ENCODE measurements around the gene RNPEPL1. TPM values are rescaled to one million over a fixed set of nuclear protein-coding genes. Genes with fewer than 3 reads are reported as not detected.
"Not testable (repeated sequence)": the region's sequence is repeated elsewhere in the genome, so short reads cannot be mapped to it uniquely, and the experiment has no call there.

RNPEPL1 gene
- total and polyA plus RNA-seq, 5 donors: 40.4 to 108 (median 58.1) TPM

- DNase-seq; H3K4me1 ChIP-seq (ENCODE audit: control insufficient read depth, insufficient read depth, low read length); H3K27me3 ChIP-seq (ENCODE audit: control insufficient read depth, insufficient read depth); intact Hi-C loops (cut with DNase I); ATAC-seq; H3K4me3 ChIP-seq (ENCODE audit: low read length); H3K27ac ChIP-seq (ENCODE audit: low read length); H3K9me3 ChIP-seq (ENCODE audit: control insufficient read depth, low read length): not testable (repeated sequence)
- 83% methylated on average over 5 of the region's 5 CpGs for WGBS
Measured at GRCh38 chr2:240616860-240617666, 48.8 kb downstream of the RNPEPL1 start.

GRCh38 chr2:240618776-240619175, 50.5 kb downstream of the RNPEPL1 start:
- WGBS: 80% methylated on average over 6 of the region's 6 CpGs
- Histone ChIP-seq H3K4me1 (ENCODE audit: control insufficient read depth, insufficient read depth, low read length) (no peaks in the 10 kb centered on the region), H3K9me3 (ENCODE audit: control insufficient read depth, low read length) (no peaks in the 10 kb centered on the region), H3K4me3 (ENCODE audit: low read length) (no peak overlapping the region), H3K27ac (ENCODE audit: low read length) (no peak overlapping the region), H3K27me3 (ENCODE audit: control insufficient read depth, insufficient read depth) (no peaks in the 10 kb centered on the region)
- intact Hi-C loops (cut with DNase I): no loop called here
- ATAC-seq (no peak), DNase-seq (no peak)

GRCh38 chr2:240619506-240620148, 51.3 kb downstream of the RNPEPL1 start:
- no peaks in the 10 kb centered on the region for H3K4me1 ChIP-seq (ENCODE audit: control insufficient read depth, insufficient read depth, low read length)
- no peak overlapping the region for H3K27ac ChIP-seq (ENCODE audit: low read length)
- 86% methylated on average over 19 of the region's 19 CpGs for WGBS
- no peaks in the 10 kb centered on the region for H3K9me3 ChIP-seq (ENCODE audit: control insufficient read depth, low read length)
- no peak for ATAC-seq
- H3K27me3 ChIP-seq (ENCODE audit: control insufficient read depth, insufficient read depth): no peaks in the 10 kb centered on the region
- no peak overlapping the region for H3K4me3 ChIP-seq (ENCODE audit: low read length)
- intact Hi-C loops (cut with DNase I): no loop called here
- peak in 2 of 3 donors; percentile 20 to 33 for DNase-seq

DNA sequence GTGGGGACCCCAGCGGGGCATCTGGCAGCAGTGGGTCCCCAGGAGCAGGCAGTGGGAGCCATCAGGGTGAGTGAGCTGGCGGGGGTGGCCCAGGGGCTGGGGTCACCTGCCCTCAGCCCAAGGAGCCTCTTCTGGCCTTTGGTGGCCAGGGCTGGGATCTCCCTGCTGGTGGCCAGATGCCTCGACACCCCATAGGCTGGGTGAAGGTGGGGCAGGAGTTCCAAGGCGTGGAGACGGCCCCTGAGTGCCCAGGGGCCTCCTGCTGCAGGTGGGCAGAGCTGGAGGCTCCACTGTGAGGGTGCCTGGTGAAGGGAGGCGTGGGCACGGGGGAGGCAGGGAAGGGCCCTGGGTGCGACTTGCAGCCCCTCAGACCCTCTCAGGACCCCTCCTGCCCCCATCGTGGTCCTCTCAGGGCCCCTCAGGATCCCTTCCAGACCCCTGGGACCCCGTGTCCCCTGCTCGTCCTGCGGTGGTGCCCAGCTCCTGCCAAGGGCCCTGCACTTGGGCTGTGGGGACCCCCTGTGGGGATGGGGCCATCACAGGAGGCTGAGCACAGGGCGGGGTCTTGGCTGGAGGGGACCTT, 52.0 kb downstream of the RNPEPL1 start:
- peak in 2 of 3 donors; percentile 35 to 40 for DNase-seq

GRCh38 chr2:240620859-240621258, 52.6 kb downstream of the RNPEPL1 start:
- DNase-seq: peak in 1 of 3 donors; percentile 41

More for the DNA sequence above, 52.0 kb downstream of the RNPEPL1 start:
- H3K27me3 ChIP-seq (ENCODE audit: control insufficient read depth, insufficient read depth): no peaks in the 10 kb centered on the region
- no peaks in the 10 kb centered on the region for H3K9me3 ChIP-seq (ENCODE audit: control insufficient read depth, low read length)
- H3K4me1 ChIP-seq (ENCODE audit: control insufficient read depth, insufficient read depth, low read length): no peaks in the 10 kb centered on the region
- intact Hi-C loops (cut with DNase I): no loop called here
- H3K27ac ChIP-seq (ENCODE audit: low read length): no peak overlapping the region
- no peak for ATAC-seq
- 94% methylated on average over 13 of the region's 13 CpGs for WGBS
- H3K4me3 ChIP-seq (ENCODE audit: low read length): no peak overlapping the region

DNA sequence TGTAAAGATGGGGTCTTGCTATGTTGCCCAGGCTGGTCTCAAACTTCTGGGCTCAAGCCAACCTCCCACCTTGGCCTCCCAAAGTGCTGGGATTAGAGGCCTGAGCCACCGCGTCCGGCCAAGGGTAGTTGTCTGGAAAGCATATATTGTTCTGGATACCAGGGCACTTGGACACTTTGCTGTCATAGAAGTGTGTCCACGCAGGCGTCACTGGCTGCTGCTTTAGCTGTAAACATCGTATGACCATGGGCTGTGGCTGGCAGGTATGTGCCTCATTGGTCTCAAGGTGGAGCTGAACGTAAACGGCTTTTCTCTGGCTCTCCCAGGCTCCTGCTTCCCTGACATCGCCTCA, 53.8 kb downstream of the RNPEPL1 start:
- Histone ChIP-seq H3K27ac (ENCODE audit: low read length) (no peak overlapping the region), H3K9me3 (ENCODE audit: control insufficient read depth, low read length) (no peaks in the 10 kb centered on the region), H3K27me3 (ENCODE audit: control insufficient read depth, insufficient read depth) (no peaks in the 10 kb centered on the region), H3K4me1 (ENCODE audit: control insufficient read depth, insufficient read depth, low read length) (no peaks in the 10 kb centered on the region), H3K4me3 (ENCODE audit: low read length) (no peak overlapping the region)
- ATAC-seq: no peak
- WGBS: 74% methylated on average over 9 of the region's 9 CpGs
- intact Hi-C loops (cut with DNase I): no loop called here
- DNase-seq: peak in 1 of 3 donors; percentile 31

More at GRCh38 chr2:240620859-240621258, 52.6 kb downstream of the RNPEPL1 start:
- no peak for ATAC-seq
- WGBS: 81% methylated on average over 7 of the region's 7 CpGs
- Histone ChIP-seq H3K27ac (ENCODE audit: low read length) (no peak overlapping the region), H3K27me3 (ENCODE audit: control insufficient read depth, insufficient read depth) (no peaks in the 10 kb centered on the region), H3K4me1 (ENCODE audit: control insufficient read depth, insufficient read depth, low read length) (no peaks in the 10 kb centered on the region), H3K9me3 (ENCODE audit: control insufficient read depth, low read length) (no peaks in the 10 kb centered on the region), H3K4me3 (ENCODE audit: low read length) (no peak overlapping the region)
- intact Hi-C loops (cut with DNase I): no loop called here

GRCh38 chr2:240622531-240623235, 54.4 kb downstream of the RNPEPL1 start:
- Histone ChIP-seq H3K27me3 (ENCODE audit: control insufficient read depth, insufficient read depth) (no peaks in the 10 kb centered on the region), H3K4me1 (ENCODE audit: control insufficient read depth, insufficient read depth, low read length) (no peaks in the 10 kb centered on the region), H3K27ac (ENCODE audit: low read length) (no peak overlapping the region), H3K9me3 (ENCODE audit: control insufficient read depth, low read length) (no peaks in the 10 kb centered on the region), H3K4me3 (ENCODE audit: low read length) (no peak overlapping the region)
- ATAC-seq (no peak), DNase-seq (peak in 2 of 3 donors; percentile 63 to 66)
- WGBS: 44% methylated on average over 37 of the region's 37 CpGs
- intact Hi-C loops (cut with DNase I): no loop called here

- Histone ChIP-seq H3K4me1 (ENCODE audit: control insufficient read depth, insufficient read depth, low read length) (no peaks in the 10 kb centered on the region), H3K4me3 (ENCODE audit: low read length) (no peak overlapping the region), H3K27ac (ENCODE audit: low read length) (no peak overlapping the region), H3K9me3 (ENCODE audit: control insufficient read depth, low read length) (no peaks in the 10 kb centered on the region), H3K27me3 (ENCODE audit: control insufficient read depth, insufficient read depth) (no peaks in the 10 kb centered on the region)
- intact Hi-C loops (cut with DNase I): no loop called here
- WGBS: 86% methylated on average over 10 of the region's 10 CpGs
- ATAC-seq: no peak
- peak in 2 of 3 donors; percentile 20 to 25 for DNase-seq
Measured at GRCh38 chr2:240623531-240624010, 55.3 kb downstream of the RNPEPL1 start.

DNA sequence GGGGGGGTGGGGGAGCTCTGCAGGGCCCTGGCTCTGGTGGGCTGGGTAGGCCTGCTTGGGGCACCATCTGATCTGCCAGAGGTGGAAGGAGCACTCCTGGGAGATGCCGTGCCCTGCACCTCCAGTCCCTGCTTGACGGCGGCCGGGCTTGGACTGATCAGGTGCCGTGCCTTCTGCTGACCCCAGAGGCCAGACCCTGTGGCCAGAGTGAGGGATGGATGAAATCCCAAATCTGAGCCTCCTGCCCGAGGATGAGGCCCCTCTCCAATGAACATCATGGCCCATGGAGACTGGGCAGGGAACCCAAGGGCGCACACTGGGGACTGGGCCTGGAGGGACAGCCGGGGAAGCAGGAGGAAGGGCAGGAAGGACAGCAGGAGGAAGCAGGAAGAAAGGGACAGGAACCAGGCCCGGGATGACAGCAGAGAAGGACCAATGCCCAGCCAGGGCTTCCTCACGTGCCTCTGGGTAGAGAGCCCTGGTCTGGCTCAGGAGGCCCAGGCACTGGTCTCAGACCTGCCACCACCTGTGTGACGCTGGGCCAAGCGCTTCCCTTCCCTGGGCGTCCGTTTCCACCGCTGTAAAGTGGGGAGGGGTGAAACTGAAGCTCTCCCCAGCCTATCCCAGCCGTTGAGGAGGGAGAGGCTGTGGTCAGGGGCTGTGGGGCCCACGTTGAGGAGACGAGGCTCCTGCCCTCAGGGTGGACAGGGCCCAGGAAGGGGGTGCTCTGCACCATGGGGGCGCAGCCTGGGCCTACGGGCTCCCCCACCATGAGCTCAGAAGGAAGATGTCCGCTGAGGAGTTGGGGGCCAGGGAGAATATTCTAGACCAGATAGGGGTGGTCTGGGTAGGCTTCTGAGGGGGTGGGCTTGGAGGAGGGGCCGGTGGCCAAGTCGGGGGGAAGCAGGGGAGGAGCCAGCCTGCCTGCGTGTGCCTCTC, 56.0 kb downstream of the RNPEPL1 start:
- ATAC-seq: no peak

More for the DNA sequence above, 56.0 kb downstream of the RNPEPL1 start:
- no peaks in the 10 kb centered on the region for H3K9me3 ChIP-seq (ENCODE audit: control insufficient read depth, low read length)
- no peaks in the 10 kb centered on the region for H3K4me1 ChIP-seq (ENCODE audit: control insufficient read depth, insufficient read depth, low read length)
- DNase-seq: peak in 2 of 3 donors; percentile 46 to 47
- no peak overlapping the region for H3K27ac ChIP-seq (ENCODE audit: low read length)
- 73% methylated on average over 24 of the region's 24 CpGs for WGBS
- H3K4me3 ChIP-seq (ENCODE audit: low read length): no peak overlapping the region
- intact Hi-C loops (cut with DNase I): no loop called here
- H3K27me3 ChIP-seq (ENCODE audit: control insufficient read depth, insufficient read depth): no peaks in the 10 kb centered on the region
